Right cardiac atrium (tissue), 5 donors: ENCODE measurements around the gene DENND1A. TPM values are rescaled to one million over a fixed set of nuclear protein-coding genes. Genes with fewer than 3 reads are reported as not detected.

ENCODE experiments used
- ATAC-seq, 2 donors: fragments of 200-7000 bp; cut with Tn5 transposase; one replicate each; pipeline versions ENCODE4 v1.8.0 to v1.9.1; 2020; ENCODE audit warnings: moderate library complexity in 2 of 2, mild to moderate bottlenecking in 1 of 2
- DNase-seq, 3 donors: peaks; one replicate each; pipeline ENCODE4 v3.0.0-alpha.2; 2020
- H3K27ac ChIP-seq: one replicate; pipeline ENCODE4 v1.5.1; 2013; ENCODE audit warnings: mild to moderate bottlenecking, low read length, control low read depth, moderate library complexity
- H3K27me3 ChIP-seq: one replicate; pipeline ENCODE4 v1.6.1; 2013; ENCODE audit not compliant: control insufficient read depth, insufficient read depth
- H3K4me1 ChIP-seq: one replicate; pipeline ENCODE4 v1.6.1; 2013; ENCODE audit warnings: low read length; ENCODE audit not compliant: control insufficient read depth, insufficient read depth
- H3K4me3 ChIP-seq: one replicate; pipeline ENCODE4 v1.5.1; 2013; ENCODE audit warnings: low read length, control low read depth
- H3K9me3 ChIP-seq: one replicate; pipeline ENCODE4 v1.6.1; 2013; ENCODE audit warnings: low read length; ENCODE audit not compliant: control insufficient read depth
- WGBS: extraction: QIAGEN DNeasy Blood & Tissue Kit; methylation state at CpG from one replicate; pipeline ENCODE4 v1.1.7; 2013; 5-methylcytosine and 5-hydroxymethylcytosine counted together
- intact Hi-C, 4 donors: fragments of 100-400 bp; cut with DNase I; formaldehyde crosslinking; loops; one replicate each; pipeline versions ENCODE4 v1.11.0 to v1.14.0; 2022 to 2023
- polyA plus RNA-seq: library from polyadenylated mRNA; stranded (reverse); fragments of 200-250 nt; gene quantifications from one replicate; pipeline ENCODE4 v1.2.3, GENCODE V29; 2013
- total RNA-seq, 4 donors: library from RNA; stranded (reverse); fragmentation: NEBNext Ultra II Directional; extraction: Animal tissue kit (Norgen Biotek cat#: 25700); gene quantifications; one replicate each; pipeline ENCODE4 v1.2.1, GENCODE V29; 2021
- donor health status: healthy with polysubstance abuse.
- donor health status: DM: no; HTN: yes; CAD: no.
- donor health status: DM: no; HTN: no; CAD: no.
- donor health status: DM: no; HTN: yes; CAD: no; lungs with severe emphysema.
- donor health status: DM: yes; HTN: yes; CAD: no.

DENND1A gene
- total and polyA plus RNA-seq, 5 donors, result 11.4 to 19.3 (median 17.4) TPM

DNA sequence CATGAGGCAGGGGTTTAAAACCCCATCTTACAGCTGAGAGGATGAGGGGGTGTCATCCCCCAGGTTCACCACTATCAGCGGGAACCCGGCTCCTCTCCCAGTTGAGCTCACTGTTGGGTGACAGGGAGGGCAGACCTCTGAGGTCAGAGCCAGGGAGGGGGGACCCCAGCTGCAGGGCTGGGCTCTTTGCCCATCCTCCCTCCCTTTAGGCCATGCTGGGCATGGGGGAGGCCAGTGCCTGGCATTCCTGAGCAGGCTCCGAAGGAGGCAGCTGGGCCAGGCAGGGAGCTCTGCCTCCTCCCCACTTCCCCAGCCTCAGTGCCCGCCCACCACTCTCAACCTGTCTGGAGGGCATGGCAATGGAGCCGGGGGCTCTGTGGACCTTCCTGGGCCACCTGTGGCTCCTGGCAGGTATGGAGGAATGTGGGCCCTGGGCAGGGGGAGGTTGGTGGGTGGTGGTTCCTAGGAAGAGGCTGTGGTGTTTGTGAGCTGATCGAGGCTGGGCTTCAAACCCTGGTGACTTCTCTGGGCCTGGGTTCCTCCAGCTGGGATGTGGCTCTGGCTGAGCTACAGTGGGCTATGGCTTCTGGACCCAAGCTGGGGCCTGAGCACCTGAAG, 561.3 kb downstream of the DENND1A start:
- Histone ChIP-seq H3K9me3 (no peaks in the 10 kb centered on the region), H3K27ac (no peak overlapping the region), H3K4me1 (peaks cover 3% of the 10 kb centered on the region), H3K27me3 (no peaks in the 10 kb centered on the region), H3K4me3 (no peak overlapping the region)
- DNase-seq (peak in 1 of 3 donors; percentile 3), ATAC-seq (no peak)
- intact Hi-C loops, result no loop called here
- 78% methylated on average over 6 of the region's 6 CpGs for WGBS

- Histone ChIP-seq H3K9me3 (no peaks in the 10 kb centered on the region), H3K4me1 (no peaks in the 10 kb centered on the region), H3K27me3 (no peaks in the 10 kb centered on the region), H3K27ac (no peak overlapping the region), H3K4me3 (no peak overlapping the region)
- WGBS, result 63% methylated on average over 10 of the region's 10 CpGs
- ATAC-seq (peak; percentile 11 to 12), DNase-seq (peak in 1 of 3 donors; percentile 68)
- intact Hi-C loops, result no loop called here
These were observed 561.9 kb downstream of the DENND1A start for GRCh38 chr9:123368023-123368422.

- DNase-seq (no peak), ATAC-seq (no peak)
- no peaks in the 10 kb centered on the region for H3K4me1 ChIP-seq
- no peak overlapping the region for H3K27ac ChIP-seq
- 79% methylated on average over 67 of the region's 67 CpGs for WGBS
- intact Hi-C loops, result no loop called here
- no peaks in the 10 kb centered on the region for H3K9me3 ChIP-seq
- H3K4me3 ChIP-seq, result no peak overlapping the region
- H3K27me3 ChIP-seq, result no peaks in the 10 kb centered on the region
These were observed 563.9 kb downstream of the DENND1A start for GRCh38 chr9:123365881-123366528.

DNA sequence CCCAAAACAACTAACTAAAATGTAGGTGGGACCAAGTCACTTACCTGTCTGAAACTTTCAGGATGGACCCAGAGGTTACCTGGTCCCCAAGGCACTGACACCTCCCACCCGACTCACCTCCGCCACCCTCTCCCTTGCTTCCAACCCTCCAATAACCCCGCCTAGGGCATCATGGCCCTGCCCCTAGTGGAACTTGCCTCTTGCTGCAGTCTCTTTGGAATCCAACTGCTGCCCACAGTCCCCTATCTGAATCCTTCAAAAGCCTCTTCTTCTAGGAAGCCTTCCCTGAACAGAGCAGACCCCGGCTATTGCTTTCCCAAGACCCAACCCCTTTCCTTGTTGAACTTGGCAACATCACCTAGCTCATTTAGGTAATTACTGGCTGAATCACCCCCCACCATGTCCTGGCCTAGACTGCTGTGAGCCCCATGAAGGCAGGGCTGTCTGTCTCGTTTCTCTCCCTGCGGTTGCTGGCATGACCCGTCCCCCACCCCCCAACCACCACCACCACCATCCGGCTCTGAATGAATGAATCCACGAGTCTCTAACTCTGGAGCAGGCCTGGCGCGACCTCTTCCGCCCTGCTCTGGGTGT, 564.5 kb downstream of the DENND1A start:
- no peaks in the 10 kb centered on the region for H3K4me1 ChIP-seq
- no peaks in the 10 kb centered on the region for H3K27me3 ChIP-seq
- no peak overlapping the region for H3K27ac ChIP-seq
- intact Hi-C loops, result no loop called here
- no peak for ATAC-seq
- no peak overlapping the region for H3K4me3 ChIP-seq
- DNase-seq, result no peak
- no peaks in the 10 kb centered on the region for H3K9me3 ChIP-seq
- 87% methylated on average over 12 of the region's 12 CpGs for WGBS

GRCh38 chr9:123364241-123364824, 565.6 kb downstream of the DENND1A start:
- WGBS, result 54% methylated on average over 11 of the region's 11 CpGs
- no peaks in the 10 kb centered on the region for H3K27me3 ChIP-seq
- no peaks in the 10 kb centered on the region for H3K4me1 ChIP-seq
- ATAC-seq (peak in 1 of 2 donors; percentile 13), DNase-seq (peak in 1 of 3 donors; percentile 70)
- no peaks in the 10 kb centered on the region for H3K9me3 ChIP-seq
- H3K4me3 ChIP-seq, result no peak overlapping the region
- H3K27ac ChIP-seq, result no peak overlapping the region
- intact Hi-C loops, result no loop called here

DNA sequence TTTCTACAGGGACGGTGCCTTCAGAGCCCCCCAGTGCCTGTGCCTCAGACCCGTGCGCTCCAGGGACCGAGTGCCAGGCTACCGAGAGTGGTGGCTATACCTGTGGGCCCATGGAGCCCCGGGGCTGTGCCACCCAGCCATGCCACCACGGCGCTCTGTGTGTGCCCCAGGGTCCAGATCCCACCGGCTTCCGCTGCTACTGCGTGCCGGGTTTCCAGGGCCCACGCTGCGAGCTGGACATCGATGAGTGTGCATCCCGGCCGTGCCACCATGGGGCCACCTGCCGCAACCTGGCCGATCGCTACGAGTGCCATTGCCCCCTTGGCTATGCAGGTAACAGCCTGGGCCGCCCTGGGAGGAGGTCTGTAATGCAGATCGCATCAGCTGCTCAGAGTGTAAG, 567.1 kb downstream of the DENND1A start:
- WGBS, result 94% methylated on average over 23 of the region's 23 CpGs
- no peak for ATAC-seq
- Histone ChIP-seq H3K27ac (no peak overlapping the region), H3K4me1 (no peaks in the 10 kb centered on the region), H3K27me3 (no peaks in the 10 kb centered on the region), H3K4me3 (no peak overlapping the region), H3K9me3 (no peaks in the 10 kb centered on the region)
- intact Hi-C loops, result no loop called here
- no peak for DNase-seq

DNA sequence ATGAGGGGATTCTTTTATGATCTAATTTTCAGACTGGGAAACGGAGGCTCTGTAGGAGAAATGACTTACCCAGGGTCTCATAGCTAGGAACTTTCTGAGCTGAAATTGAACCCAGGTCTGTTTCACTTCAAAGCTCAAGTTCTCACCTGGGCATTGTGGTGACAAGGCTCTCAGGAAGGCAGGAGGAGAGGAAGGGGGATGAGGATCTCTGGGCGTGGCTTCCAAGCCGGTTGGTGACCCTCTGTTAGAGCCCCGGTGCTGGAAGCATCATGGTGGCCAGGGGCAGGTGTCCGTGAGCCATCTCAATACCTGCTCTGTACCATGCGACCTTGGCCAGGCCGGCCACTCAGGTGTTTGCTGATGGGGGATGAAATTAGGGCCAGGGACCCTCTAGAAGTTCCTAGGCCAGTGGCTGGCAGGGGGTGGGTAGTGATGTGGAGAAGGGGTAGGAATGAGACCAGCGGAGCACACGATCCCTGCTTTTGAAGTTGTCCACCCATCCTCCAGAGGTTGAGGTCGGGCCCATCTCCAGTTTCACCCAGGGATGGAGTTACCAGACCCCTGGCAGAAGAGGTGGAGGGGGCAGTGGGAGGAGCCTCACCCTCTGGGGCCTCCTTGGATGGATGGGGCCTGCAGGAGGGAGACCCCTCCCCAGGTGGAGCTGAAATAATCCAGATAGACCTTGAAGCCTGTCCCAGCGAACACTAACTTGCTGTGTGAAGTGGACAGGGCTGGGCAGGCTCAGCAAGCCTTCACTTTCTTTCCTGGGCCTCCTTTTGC, 568.0 kb downstream of the DENND1A start:
- Histone ChIP-seq H3K4me3 (no peak overlapping the region), H3K27ac (no peak overlapping the region), H3K4me1 (no peaks in the 10 kb centered on the region), H3K9me3 (no peaks in the 10 kb centered on the region), H3K27me3 (no peaks in the 10 kb centered on the region)
- ATAC-seq, result no peak
- WGBS, result 67% methylated on average over 11 of the region's 11 CpGs
- intact Hi-C loops, result no loop called here
- DNase-seq, result peak in 1 of 3 donors; percentile 14

- H3K27me3 ChIP-seq, result no peaks in the 10 kb centered on the region
- H3K9me3 ChIP-seq, result no peaks in the 10 kb centered on the region
- H3K4me1 ChIP-seq, result no peaks in the 10 kb centered on the region
- intact Hi-C loops, result no loop called here
- ATAC-seq, result no peak
- H3K27ac ChIP-seq, result no peak overlapping the region
- H3K4me3 ChIP-seq, result no peak overlapping the region
- 46% methylated on average over 10 of the region's 10 CpGs for WGBS
- no peak for DNase-seq
These were observed 568.7 kb downstream of the DENND1A start for GRCh38 chr9:123361086-123361730.

DNA sequence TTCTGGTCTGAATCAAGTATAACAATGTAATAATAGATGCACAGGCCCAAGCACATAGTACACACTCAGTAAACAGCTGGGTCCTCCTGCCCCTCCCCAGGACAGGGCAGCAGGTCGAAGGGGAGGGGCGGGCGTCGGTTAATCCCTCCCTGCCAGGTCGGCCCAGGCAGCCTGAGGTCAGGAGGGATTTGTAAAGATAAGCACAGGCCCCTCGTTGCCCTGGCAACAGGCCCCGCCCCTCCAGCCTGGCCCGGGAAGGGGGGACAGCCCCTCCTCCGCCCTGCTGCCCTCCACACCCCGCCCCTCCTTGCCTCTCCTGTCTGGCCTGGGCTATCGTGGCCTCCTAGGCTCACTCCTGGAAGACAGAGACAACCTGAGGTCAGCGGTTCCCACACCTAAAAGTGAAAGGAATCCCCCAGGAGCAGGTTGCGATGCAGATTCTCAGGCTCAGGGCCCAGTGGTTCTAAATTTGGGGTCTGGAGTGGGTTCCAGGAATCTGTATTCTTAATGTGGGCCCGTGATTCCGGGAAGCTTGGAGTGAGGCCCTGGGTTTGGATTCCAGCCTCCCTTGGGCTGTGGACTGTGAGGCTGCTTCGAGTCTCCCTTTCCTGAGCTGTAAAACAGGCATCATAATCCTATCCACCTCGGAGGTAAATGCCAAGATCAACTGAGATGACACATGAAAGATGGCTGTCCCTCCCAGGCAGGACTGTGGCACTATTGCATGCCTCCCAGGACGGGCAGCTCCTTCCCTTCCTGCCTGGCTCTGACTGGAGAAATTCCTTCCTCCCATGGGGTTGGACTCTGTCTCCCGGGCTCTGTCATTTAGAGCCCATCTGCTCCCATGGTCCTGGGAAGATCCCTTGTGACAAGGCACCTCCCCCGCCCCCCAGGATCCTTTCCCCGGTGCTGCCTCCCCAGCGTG, 569.5 kb downstream of the DENND1A start:
- 35% methylated on average over 22 of the region's 22 CpGs for WGBS
- intact Hi-C loops, result no loop called here
- no peaks in the 10 kb centered on the region for H3K27me3 ChIP-seq
- ATAC-seq, result peak in 1 of 2 donors; percentile 30
- peak in 2 of 3 donors; percentile 80 to 83 for DNase-seq
- H3K9me3 ChIP-seq, result no peaks in the 10 kb centered on the region
- no peaks in the 10 kb centered on the region for H3K4me1 ChIP-seq
- no peak overlapping the region for H3K4me3 ChIP-seq
- H3K27ac ChIP-seq, result no peak overlapping the region

DNA sequence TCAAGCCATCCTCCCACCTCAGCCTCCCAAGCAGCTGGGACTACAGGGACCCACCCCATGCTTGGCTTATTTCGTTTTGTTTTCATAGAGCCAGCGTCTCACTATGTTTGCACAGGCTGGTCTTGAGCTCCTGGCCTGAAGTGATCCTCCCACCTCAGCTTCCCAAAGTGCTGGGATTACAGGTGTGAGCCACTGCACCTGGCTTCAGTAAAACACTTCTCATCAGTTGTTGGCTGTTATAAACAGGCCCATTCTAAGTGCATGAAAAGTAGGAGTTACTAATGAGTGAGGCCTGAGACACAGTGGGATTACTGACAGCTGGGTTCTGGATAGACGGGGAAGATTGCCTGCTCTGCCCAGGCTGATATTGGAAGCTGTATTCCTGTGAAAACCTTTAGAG, 570.4 kb downstream of the DENND1A start:
- WGBS, result 73% methylated on average over 3 of the region's 3 CpGs
- DNase-seq, result no peak
- no peaks in the 10 kb centered on the region for H3K4me1 ChIP-seq
- H3K9me3 ChIP-seq, result no peaks in the 10 kb centered on the region
- no peak for ATAC-seq
- no peak overlapping the region for H3K4me3 ChIP-seq
- H3K27ac ChIP-seq, result no peak overlapping the region
- H3K27me3 ChIP-seq, result no peaks in the 10 kb centered on the region
- intact Hi-C loops, result no loop called here
